Vagina (tissue), 2 donors: ENCODE data around the gene RAB23.

Experiments
- CTCF ChIP-seq, 3 experiments: fragments of 450-650 bp in 2 of 3; fragments of 200-600 bp in 1 of 3; sonication (generic) in 1 of 3; IDR thresholded peaks; one replicate each; pipeline ENCODE4 v1.5.1; 2017 to 2019; ENCODE audit warnings: antibody characterized with exemption in 3 of 3, mild to moderate bottlenecking in 2 of 3, moderate library complexity in 2 of 3
- POLR2A ChIP-seq, 2 donors: fragments of 450-650 bp; IDR thresholded peaks; one replicate each; pipeline ENCODE4 v1.6.1; 2017; ENCODE audit warnings: antibody characterized with exemption in 2 of 2, mild to moderate bottlenecking in 2 of 2, moderate library complexity in 2 of 2
- POLR2AphosphoS5 ChIP-seq, 2 donors: sonication (generic); formaldehyde crosslinking; IDR thresholded peaks; one replicate each; pipeline ENCODE4 v1.9.0; 2017; ENCODE audit warnings: antibody characterized with exemption in 2 of 2, mild to moderate bottlenecking in 2 of 2, low read depth in 1 of 2; ENCODE audit not compliant: insufficient read depth in 1 of 2

- no peak for TF ChIP-seq CTCF (IDR thresholded peaks at IDR 0.05)
- peak in 1 of 2 donors; percentile 12 for TF ChIP-seq POLR2AphosphoS5 (IDR thresholded peaks at IDR 0.05; ENCODE audit: insufficient read depth in 1 of 2, low read depth in 1 of 2)
- no peak for TF ChIP-seq POLR2A (IDR thresholded peaks at IDR 0.05)
Measured at GRCh38 chr6:57262488-57262887, 40.4 kb upstream of the RAB23 start.
